NT2/D1 (cell line): Measurements from ENCODE around the gene PFN3.

Experiments used
- SUZ12 ChIP-seq: IDR thresholded peaks from 2 replicates; pipeline ENCODE4 v1.6.1; 2011; ENCODE audit not compliant: insufficient read length, insufficient read depth; ENCODE audit errors: extremely low read depth
- YY1 ChIP-seq: IDR thresholded peaks from 2 replicates; pipeline ENCODE4 v1.6.1; 2011; ENCODE audit not compliant: insufficient read length, insufficient read depth
- ZNF274 ChIP-seq: IDR thresholded peaks from 2 replicates; pipeline ENCODE4 v1.6.1; 2011; ENCODE audit warnings: mild to moderate bottlenecking, low read depth, low read length

- no peak for TF ChIP-seq YY1
- no peak for TF ChIP-seq ZNF274
- no peak for TF ChIP-seq SUZ12
Measured at GRCh38 chr5:177359451-177359851, 41.0 kb downstream of the PFN3 start.
